SK-MEL-5 (cell line): ENCODE measurements around the gene CNOT10. TPM values are rescaled to one million over a fixed set of nuclear protein-coding genes. Genes with fewer than 3 reads are reported as not detected.
"Not testable (repeated sequence)": the region's sequence is repeated elsewhere in the genome, so short reads cannot be mapped to it uniquely, and the experiment has no call there.

Source experiments
- DNase-seq: peaks from one replicate; pipeline ENCODE4 v3.0.0-alpha.2; 2016; ENCODE audit warnings: low read depth, low spot score
- in situ Hi-C: cut with HindIII; loops from 2 replicates; pipeline ENCODE4 v1.10.0; 2016; ENCODE audit warnings: low sequenced_read_pairs, high pct_unique_total_duplicates, low pct_unique_long_range_greater_than_20kb
- polyA plus RNA-seq, 2 experiments: library from polyadenylated mRNA; depleted of rRNA; stranded (reverse); fragments of >200 nt; gene quantifications; 2 replicates each; pipeline ENCODE4 v1.2.3, GENCODE V29; 2015
- total RNA-seq: library from RNA; depleted of rRNA; stranded (reverse); fragments of >200 nt; shearing (Covaris generic); gene quantifications from 2 replicates; pipeline ENCODE4 v1.2.3, GENCODE V29; 2014; rRNA removed

CNOT10 gene
- total RNA-seq: 29.2 and 34.8 TPM in 2 replicates
- 30.6 and 37.9 TPM in 2 replicates for polyA plus RNA-seq (2015; cell fraction: cytosol; rRNA removed)
- polyA plus RNA-seq (2015; cell fraction: nucleus; rRNA removed): 36.3 and 43.4 TPM in 2 replicates

- in situ Hi-C loops: no loop called here
- peak; percentile 94 for DNase-seq
Observed at GRCh38 chr3:32684800-32685542, at the start of gene CNOT10. Gene CNOT10 (plus strand): TSS chr3:32685188. CDS start chr3:32685461, 273 bp downstream.

- DNase-seq: no peak
- in situ Hi-C loops: no loop called here
Observed at GRCh38 chr3:32640939-32641338, 44.0 kb upstream of the CNOT10 start.

DNA sequence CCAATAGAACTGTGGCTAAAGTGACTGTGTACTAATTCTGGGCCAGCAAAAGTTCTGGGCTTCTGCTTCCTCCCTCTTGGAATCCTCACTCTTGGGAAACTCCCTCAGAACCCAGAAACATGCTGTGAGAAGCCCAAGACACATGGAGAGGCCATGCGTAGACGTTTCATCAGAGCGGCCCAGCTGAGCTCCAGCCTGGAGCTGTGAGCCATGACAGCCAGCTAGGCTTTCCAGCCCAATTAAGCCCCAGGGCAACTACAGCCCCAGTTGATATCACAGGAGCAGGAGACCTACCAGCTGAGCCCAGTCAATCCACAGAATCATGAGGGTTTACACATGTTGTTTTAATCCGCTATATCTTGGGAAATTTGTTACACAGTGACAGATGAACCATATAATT lies 43.6 kb upstream of the CNOT10 start:
- in situ Hi-C loops: no loop called here
- DNase-seq: no peak

DNA sequence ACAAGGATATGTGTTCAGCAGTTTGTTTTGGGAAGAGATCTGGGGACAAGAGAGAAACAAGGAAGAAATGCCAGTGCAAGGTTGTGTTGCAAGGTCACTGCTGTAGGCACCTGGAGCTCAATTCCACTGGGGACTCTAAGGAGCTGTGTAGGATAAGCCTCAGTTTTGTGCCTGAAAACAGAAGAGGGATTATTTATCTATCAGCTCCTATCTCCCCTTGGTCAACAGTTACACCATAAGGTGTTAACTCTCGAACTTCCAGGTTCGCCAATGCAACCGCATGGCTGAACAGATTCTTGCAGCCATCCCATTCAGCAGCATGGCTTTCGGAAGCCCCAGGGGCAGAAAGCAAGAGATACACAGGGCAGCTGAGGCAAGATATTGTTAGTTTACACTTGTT lies 41.6 kb upstream of the CNOT10 start:
- DNase-seq: no peak
- in situ Hi-C loops: no loop called here

- in situ Hi-C loops: no loop called here
- DNase-seq: no peak
Observed at GRCh38 chr3:32643816-32644215, 41.2 kb upstream of the CNOT10 start.

- in situ Hi-C loops: no loop called here
- DNase-seq: no peak
Observed at GRCh38 chr3:32644380-32644779, 40.6 kb upstream of the CNOT10 start.

- in situ Hi-C loops: no loop called here
- DNase-seq: no peak
Observed at GRCh38 chr3:32646761-32647160, 38.2 kb upstream of the CNOT10 start.

DNA sequence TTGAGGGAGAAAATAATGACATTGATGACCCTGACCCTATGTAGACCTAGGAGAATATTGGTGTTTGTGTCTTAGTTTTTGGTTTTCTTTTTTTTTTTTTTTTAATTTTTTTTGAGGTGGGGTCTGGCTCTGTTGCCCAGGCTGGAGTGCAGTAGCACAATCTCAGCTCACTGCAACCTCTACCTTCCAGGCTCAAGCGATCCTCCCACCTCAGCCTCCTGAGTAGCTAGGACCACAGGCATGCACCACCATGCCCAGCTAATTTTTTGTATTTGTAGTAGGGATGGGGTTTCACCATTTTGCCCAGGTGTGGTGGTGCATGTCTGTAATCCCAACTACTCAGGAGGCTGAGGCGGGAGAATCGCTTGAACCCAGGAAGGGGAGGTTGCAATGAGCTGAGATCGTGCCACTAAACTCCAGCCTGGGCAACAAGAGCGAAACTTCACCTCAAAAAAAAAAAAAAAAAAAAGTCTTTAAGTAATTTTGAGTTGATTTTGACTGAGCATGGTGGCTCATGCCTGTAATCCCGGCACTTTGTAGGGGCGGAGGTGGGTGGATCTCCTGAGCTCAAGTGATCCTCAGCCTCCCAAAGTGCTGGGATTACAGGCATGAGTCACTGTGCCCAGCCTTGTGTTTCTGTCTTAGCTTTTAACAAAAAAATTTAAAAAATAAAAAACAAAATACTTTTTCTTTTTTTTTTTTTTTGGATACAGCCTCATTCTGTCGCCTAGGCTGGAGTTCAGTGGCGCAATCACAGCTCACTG lies 32.5 kb upstream of the CNOT10 start:
- DNase-seq, in situ Hi-C loops: not testable (repeated sequence)

DNA sequence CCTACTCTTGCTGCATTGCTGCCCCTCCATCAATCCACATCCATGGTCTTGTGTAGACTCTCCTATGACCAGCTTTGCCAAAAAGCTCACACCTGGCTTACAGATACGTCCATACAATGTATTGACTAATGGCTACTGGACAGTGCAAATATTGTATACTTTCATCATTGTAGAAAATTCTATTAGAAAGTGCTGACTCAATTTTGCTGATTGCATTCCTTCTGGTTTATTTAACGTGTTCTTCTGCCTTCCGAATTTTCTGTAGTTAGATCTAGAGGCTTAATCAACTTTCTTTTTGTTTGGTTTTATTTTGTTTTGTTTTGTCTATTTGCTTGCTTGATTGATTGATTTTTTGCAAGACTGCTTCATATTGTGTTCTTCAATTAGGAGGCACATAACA lies 29.8 kb upstream of the CNOT10 start:
- in situ Hi-C loops: no loop called here
- no peak for DNase-seq

- in situ Hi-C loops: no loop called here
- no peak for DNase-seq
Observed at GRCh38 chr3:32660634-32661033, 24.4 kb upstream of the CNOT10 start.

DNA sequence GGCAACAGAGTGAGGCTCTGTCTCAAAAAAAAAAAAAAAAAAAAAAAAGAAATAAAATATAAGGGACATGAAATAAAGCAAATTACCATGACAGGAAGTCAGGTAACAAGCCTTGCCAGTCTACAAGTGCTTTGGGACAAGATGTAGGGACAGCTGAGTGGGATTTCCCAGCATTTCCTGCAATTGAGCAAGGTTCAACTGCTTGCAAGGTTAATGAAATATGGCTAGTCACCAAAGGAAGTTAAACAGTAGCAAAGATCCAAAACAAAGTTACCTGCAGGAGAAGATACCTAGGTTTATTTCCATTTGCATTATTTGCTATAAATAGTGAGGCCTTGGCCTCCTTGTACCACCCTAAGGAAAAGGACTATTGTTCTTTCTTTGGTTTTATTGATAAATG lies 22.3 kb upstream of the CNOT10 start:
- in situ Hi-C loops: no loop called here

GRCh38 chr3:32664630-32665075 lies 20.3 kb upstream of the CNOT10 start:
- DNase-seq: peak; percentile 73
- in situ Hi-C loops: not testable (repeated sequence)

More for the DNA sequence above, 22.3 kb upstream of the CNOT10 start:
- no peak for DNase-seq

- in situ Hi-C loops: no loop called here
- DNase-seq: no peak
Observed at GRCh38 chr3:32667072-32667582, 17.9 kb upstream of the CNOT10 start.

- in situ Hi-C loops, DNase-seq: not testable (repeated sequence)
Observed at GRCh38 chr3:32669226-32669625, 15.8 kb upstream of the CNOT10 start.

DNA sequence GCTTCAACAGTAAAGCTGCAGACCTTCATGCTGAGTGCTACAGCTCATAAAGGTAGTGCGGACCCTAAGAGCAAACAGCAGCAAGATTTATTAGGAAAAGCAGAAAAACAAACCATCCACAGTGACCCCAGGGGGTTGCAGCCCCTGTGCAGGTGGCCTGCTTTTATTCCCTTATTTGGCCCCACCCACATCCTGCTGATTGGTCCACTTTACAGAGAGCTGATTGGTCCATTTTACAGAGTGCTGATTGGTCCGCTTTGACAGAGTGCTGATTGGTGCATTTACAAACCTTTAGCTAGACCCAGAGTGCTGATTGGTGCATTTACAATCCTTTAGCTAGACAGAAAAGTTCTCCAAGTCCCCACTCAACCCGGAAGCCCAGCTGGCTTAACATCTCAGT lies 11.3 kb upstream of the CNOT10 start:
- in situ Hi-C loops, DNase-seq: not testable (repeated sequence)

- DNase-seq: no peak
- in situ Hi-C loops: no loop called here
Observed at GRCh38 chr3:32675164-32675563, 9.8 kb upstream of the CNOT10 start.

GRCh38 chr3:32675650-32676049 lies 9.3 kb upstream of the CNOT10 start:
- no peak for DNase-seq
- in situ Hi-C loops: no loop called here

DNA sequence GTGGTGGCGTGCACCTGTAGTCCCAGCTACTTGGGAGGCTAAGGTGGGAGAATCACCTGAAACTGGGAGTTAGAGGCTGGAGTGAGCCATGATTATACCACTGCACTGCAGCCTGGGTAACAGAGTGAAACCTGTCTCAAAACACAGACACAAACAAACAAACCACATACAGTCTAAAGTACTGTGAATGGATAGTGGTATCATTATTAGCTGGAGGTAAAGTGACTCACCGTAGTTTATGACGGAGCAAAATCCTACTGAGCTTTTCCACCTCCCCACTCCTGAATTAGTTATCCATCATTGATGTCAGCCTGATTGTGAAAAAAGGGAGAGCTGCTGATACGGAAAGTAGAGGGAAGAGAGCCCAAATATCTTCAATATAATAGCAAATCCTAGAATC lies 3.2 kb upstream of the CNOT10 start:
- DNase-seq: no peak
- in situ Hi-C loops: no loop called here
